Erythroblast (primary cell): Measurements from ENCODE around the gene GMDS.

Experiments
- GATA1 ChIP-seq: IDR thresholded peaks from 2 replicates; pipeline ENCODE4 v1.6.1; 2011; ENCODE audit warnings: low read depth, mild to moderate bottlenecking, control low read depth, low read length, moderate library complexity
- POLR2A ChIP-seq: IDR thresholded peaks from 2 replicates; pipeline ENCODE4 v1.6.1; 2011; ENCODE audit warnings: mild to moderate bottlenecking, low read length

DNA sequence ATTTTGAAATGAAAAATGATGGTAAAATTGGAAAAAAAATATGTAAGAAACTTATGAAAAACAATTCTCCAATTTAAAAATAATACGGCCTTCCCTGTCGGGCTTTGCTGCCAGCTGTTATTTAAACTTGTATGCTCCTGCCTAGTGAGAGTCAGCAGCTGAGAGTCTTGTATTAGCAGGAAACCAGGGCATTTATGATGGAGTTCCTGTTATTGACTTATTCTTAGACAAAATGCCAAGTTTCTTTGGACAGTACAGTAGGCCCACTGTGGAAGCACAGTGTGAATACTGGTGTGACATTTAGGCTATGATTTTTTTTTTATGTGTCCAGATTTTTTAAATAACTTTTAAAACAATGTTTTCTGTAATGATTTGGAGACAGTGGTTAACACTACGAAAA, 42.1 kb downstream of the GMDS start:
- TF ChIP-seq POLR2A = no peak
- no peak for TF ChIP-seq GATA1
